Erythroblast (primary cell): ENCODE results near the gene CFP.

ENCODE experiments used
- GATA1 ChIP-seq: IDR thresholded peaks from 2 replicates; pipeline ENCODE4 v1.6.1; 2011; ENCODE audit warnings: low read depth, mild to moderate bottlenecking, control low read depth, low read length, moderate library complexity
- POLR2A ChIP-seq: IDR thresholded peaks from 2 replicates; pipeline ENCODE4 v1.6.1; 2011; ENCODE audit warnings: mild to moderate bottlenecking, low read length

DNA sequence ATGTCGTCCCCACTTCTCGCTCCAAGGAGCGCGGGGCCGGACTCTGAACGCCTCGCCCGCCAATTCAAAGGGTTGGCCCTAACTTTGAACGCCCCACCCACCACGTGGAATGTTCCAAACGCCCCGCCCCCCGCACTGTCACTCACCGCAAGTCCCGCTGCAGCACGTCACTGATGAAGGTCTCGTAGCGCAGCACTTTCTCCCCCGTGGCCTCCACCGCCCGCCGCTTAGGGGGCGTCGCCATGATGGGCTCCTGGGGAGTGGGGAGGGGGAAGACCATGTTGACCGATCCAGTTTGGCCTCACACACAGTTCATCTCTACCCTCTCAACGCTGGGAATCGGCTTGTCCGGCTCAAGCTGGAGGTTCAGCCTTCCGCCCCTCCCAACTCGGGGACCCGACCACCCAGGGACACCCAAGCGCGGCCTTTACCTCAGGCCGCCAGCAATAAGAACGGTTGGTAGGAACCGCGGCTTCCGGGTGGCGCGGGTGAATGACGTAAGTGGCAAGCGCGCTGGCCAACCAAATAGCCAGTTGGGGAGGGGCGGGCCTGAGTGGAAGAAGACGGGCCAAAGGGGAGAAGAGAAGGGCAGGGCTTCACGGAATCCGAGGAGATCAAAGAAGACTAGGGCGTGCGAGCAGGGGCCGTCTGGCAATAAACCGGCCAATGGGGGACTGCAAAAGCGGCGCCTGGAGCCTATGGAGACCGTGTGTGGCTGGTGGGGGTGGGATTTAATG lies 29.1 kb upstream of the CFP start, which contains the start of gene UXT:
- TF ChIP-seq POLR2A (peak; percentile 94), GATA1 (no peak)
